SK-N-SH (cell line): Measurements from ENCODE around the gene GATAD2B.

Experiments
- CHD2 ChIP-seq: fragments of 150-350 bp; IDR thresholded peaks from 2 replicates; pipeline ENCODE4 v1.6.1; 2018; ENCODE audit warnings: low read length; ENCODE audit not compliant: partially characterized antibody
- CTCF ChIP-seq: fragments of 200-600 bp; sonication (generic); IDR thresholded peaks from 2 replicates; pipeline ENCODE4 v1.6.1; 2017; ENCODE audit warnings: antibody characterized with exemption, mild to moderate bottlenecking, moderate library complexity
- JUND ChIP-seq: IDR thresholded peaks from 2 replicates; pipeline ENCODE4 v1.4.0; 2012
- MXI1 ChIP-seq: IDR thresholded peaks from 2 replicates; pipeline ENCODE4 v1.6.1; 2012; ENCODE audit warnings: mild to moderate bottlenecking, low read depth, low read length, improper control_type of control experiment
- NRF1 ChIP-seq: IDR thresholded peaks from 2 replicates; pipeline ENCODE4 v1.6.1; 2012; ENCODE audit warnings: low read depth, mild to moderate bottlenecking, low read length
- POLR2AphosphoS5 ChIP-seq: IDR thresholded peaks from 2 replicates; pipeline ENCODE4 v1.6.1; 2012; ENCODE audit warnings: low read depth, low read length
- RAD21 ChIP-seq: IDR thresholded peaks from 2 replicates; pipeline ENCODE4 v1.6.1; 2012; ENCODE audit warnings: mild to moderate bottlenecking, low read length
- RFX5 ChIP-seq: IDR thresholded peaks from 2 replicates; pipeline ENCODE4 v1.6.1; 2012; ENCODE audit warnings: mild to moderate bottlenecking, improper control_type of control experiment, low read length
- TAF1 ChIP-seq: IDR thresholded peaks from 2 replicates; pipeline ENCODE4 v1.6.1; 2012; ENCODE audit warnings: low read depth, mild to moderate bottlenecking, low read length, moderate library complexity, borderline replicate concordance
- USF2 ChIP-seq: fragments of 150-350 bp; IDR thresholded peaks from 2 replicates; pipeline ENCODE4 v1.6.1; 2017; ENCODE audit warnings: antibody characterized with exemption, low read length, low read depth, borderline replicate concordance
- ZBTB33 ChIP-seq: IDR thresholded peaks from 2 replicates; pipeline ENCODE4 v1.4.0; 2012; ENCODE audit warnings: low read depth, borderline replicate concordance

- TF ChIP-seq CTCF = no peak
- no peak for TF ChIP-seq USF2
- TF ChIP-seq ZBTB33 = no peak
- no peak for TF ChIP-seq JUND
- no peak for TF ChIP-seq MXI1
- TF ChIP-seq CHD2 = no peak
- TF ChIP-seq POLR2AphosphoS5 = no peak
- no peak for TF ChIP-seq RFX5
- no peak for TF ChIP-seq TAF1
- TF ChIP-seq NRF1 = no peak
- no peak for TF ChIP-seq RAD21
Measured at GRCh38 chr1:153934746-153935145, 12.0 kb upstream of the GATAD2B start.
